Liver (tissue), 3 donors: ENCODE results near the gene RPL34.
A peak's percentile ranks its signal among the peaks of the same experiment; 100 is the strongest.

Experiments used
- CTCF ChIP-seq: fragments of 150-350 bp; IDR thresholded peaks from 2 replicates; pipeline ENCODE4 v1.5.1; 2017; ENCODE audit warnings: improper control_type of control experiment, low read depth, low read length; ENCODE audit not compliant: missing input control
- FOXA1 ChIP-seq: IDR thresholded peaks from 2 replicates; pipeline ENCODE4 v1.6.1; 2016; ENCODE audit warnings: antibody characterized with exemption
- GABPA ChIP-seq, 2 donors: IDR thresholded peaks in 1 of 2; conservative IDR thresholded peaks in 1 of 2; 2 replicates each; pipeline ENCODE4 v1.6.1; 2016; ENCODE audit warnings: antibody characterized with exemption in 2 of 2, mild to moderate bottlenecking in 1 of 2, moderate library complexity in 1 of 2
- HNF4A ChIP-seq, 2 donors: conservative IDR thresholded peaks; 2 replicates each; pipeline ENCODE4 v1.6.1; 2016; ENCODE audit warnings: antibody characterized with exemption in 2 of 2, mild to moderate bottlenecking in 2 of 2
- JUND ChIP-seq, 2 donors: IDR thresholded peaks; 2 replicates each; pipeline ENCODE4 v1.6.1; 2016; ENCODE audit warnings: antibody characterized with exemption in 2 of 2
- NR2F2 ChIP-seq: IDR thresholded peaks from 2 replicates; pipeline ENCODE4 v1.6.1; 2016; ENCODE audit warnings: antibody characterized with exemption
- RXRA ChIP-seq, 2 donors: IDR thresholded peaks; 2 replicates each; pipeline ENCODE4 v1.6.1; 2017 to 2018; ENCODE audit warnings: antibody characterized with exemption in 2 of 2, mild to moderate bottlenecking in 1 of 2
- SP1 ChIP-seq: IDR thresholded peaks from 2 replicates; pipeline ENCODE4 v1.6.1; 2018; ENCODE audit warnings: antibody characterized with exemption, mild to moderate bottlenecking
- TAF1 ChIP-seq: conservative IDR thresholded peaks from 2 replicates; pipeline ENCODE4 v1.6.1; 2016; ENCODE audit warnings: antibody characterized with exemption, mild to moderate bottlenecking
- YY1 ChIP-seq: IDR thresholded peaks from 2 replicates; pipeline ENCODE4 v1.6.1; 2016; ENCODE audit warnings: antibody characterized with exemption, mild to moderate bottlenecking
- ZBTB33 ChIP-seq: IDR thresholded peaks from 2 replicates; pipeline ENCODE4 v1.6.1; 2016; ENCODE audit warnings: antibody characterized with exemption
- TF ChIP-seq, protein P1 (sequence below): IDR thresholded peaks from 2 replicates; pipeline ENCODE4 v1.6.1; 2016; ENCODE audit warnings: antibody characterized with exemption, mild to moderate bottlenecking
- TF ChIP-seq, protein P2 (sequence below): IDR thresholded peaks from 2 replicates; pipeline ENCODE4 v1.6.1; 2016; ENCODE audit warnings: antibody characterized with exemption
- donor health status: healthy.
- donor health status: healthy.

GRCh38 chr4:108590776-108591175 is 29.6 kb upstream of the RPL34 start:
- no peak for TF ChIP-seq TAF1
- no peak for TF ChIP-seq CTCF
- peak in 1 of 2 donors; percentile 14 for TF ChIP-seq RXRA (IDR thresholded peaks at IDR 0.05)
- no peak for TF ChIP-seq SP1
- TF ChIP-seq, protein P1, sequence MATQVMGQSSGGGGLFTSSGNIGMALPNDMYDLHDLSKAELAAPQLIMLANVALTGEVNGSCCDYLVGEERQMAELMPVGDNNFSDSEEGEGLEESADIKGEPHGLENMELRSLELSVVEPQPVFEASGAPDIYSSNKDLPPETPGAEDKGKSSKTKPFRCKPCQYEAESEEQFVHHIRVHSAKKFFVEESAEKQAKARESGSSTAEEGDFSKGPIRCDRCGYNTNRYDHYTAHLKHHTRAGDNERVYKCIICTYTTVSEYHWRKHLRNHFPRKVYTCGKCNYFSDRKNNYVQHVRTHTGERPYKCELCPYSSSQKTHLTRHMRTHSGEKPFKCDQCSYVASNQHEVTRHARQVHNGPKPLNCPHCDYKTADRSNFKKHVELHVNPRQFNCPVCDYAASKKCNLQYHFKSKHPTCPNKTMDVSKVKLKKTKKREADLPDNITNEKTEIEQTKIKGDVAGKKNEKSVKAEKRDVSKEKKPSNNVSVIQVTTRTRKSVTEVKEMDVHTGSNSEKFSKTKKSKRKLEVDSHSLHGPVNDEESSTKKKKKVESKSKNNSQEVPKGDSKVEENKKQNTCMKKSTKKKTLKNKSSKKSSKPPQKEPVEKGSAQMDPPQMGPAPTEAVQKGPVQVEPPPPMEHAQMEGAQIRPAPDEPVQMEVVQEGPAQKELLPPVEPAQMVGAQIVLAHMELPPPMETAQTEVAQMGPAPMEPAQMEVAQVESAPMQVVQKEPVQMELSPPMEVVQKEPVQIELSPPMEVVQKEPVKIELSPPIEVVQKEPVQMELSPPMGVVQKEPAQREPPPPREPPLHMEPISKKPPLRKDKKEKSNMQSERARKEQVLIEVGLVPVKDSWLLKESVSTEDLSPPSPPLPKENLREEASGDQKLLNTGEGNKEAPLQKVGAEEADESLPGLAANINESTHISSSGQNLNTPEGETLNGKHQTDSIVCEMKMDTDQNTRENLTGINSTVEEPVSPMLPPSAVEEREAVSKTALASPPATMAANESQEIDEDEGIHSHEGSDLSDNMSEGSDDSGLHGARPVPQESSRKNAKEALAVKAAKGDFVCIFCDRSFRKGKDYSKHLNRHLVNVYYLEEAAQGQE: no peak
- no peak for TF ChIP-seq ZBTB33
- peak; percentile 31 to 42 for TF ChIP-seq HNF4A (conservative IDR thresholded peaks at IDR 0.05)
- TF ChIP-seq JUND (IDR thresholded peaks at IDR 0.05): no peak
- TF ChIP-seq, protein P2, sequence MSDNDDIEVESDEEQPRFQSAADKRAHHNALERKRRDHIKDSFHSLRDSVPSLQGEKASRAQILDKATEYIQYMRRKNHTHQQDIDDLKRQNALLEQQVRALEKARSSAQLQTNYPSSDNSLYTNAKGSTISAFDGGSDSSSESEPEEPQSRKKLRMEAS: no peak
- no peak for TF ChIP-seq NR2F2
- TF ChIP-seq GABPA (IDR thresholded peaks at IDR 0.05 in 1 of 2, conservative IDR thresholded peaks at IDR 0.05 in 1 of 2): no peak
- no peak for TF ChIP-seq FOXA1
- TF ChIP-seq YY1: no peak
